DND-41 (cell line): ENCODE measurements around the gene PPP3CA.

Experiments
- ATAC-seq: fragments of 200-7000 bp; cut with Tn5 transposase; 3 replicates; pipeline ENCODE4 v1.9.1; 2021; ENCODE audit warnings: low read depth; ENCODE audit not compliant: insufficient read depth
- DNase-seq: peaks from one replicate; pipeline ENCODE4 v3.0.0-alpha.2; 2020
- H2AFZ ChIP-seq: 2 replicates; pipeline ENCODE4 v1.6.0; 2012; ENCODE audit warnings: low read depth, low read length
- H3K27ac ChIP-seq: 2 replicates; pipeline ENCODE4 v1.5.1; 2012; ENCODE audit warnings: low read length, inconsistent platforms
- H3K27me3 ChIP-seq: fragments of 200-600 bp; sonication (generic); 2 replicates; pipeline ENCODE4 v1.6.0; 2012; ENCODE audit warnings: low read length, mild to moderate bottlenecking, inconsistent platforms; ENCODE audit not compliant: insufficient read depth, poor library complexity
- H3K36me3 ChIP-seq: 2 replicates; pipeline ENCODE4 v1.5.1; 2012; ENCODE audit warnings: low read length, inconsistent platforms; ENCODE audit not compliant: insufficient read depth
- H3K4me1 ChIP-seq: 2 replicates; pipeline ENCODE4 v1.5.1; 2012; ENCODE audit warnings: mild to moderate bottlenecking, low read length; ENCODE audit not compliant: insufficient read depth
- H3K4me2 ChIP-seq: 2 replicates; pipeline ENCODE4 v1.6.0; 2012; ENCODE audit warnings: mild to moderate bottlenecking, moderate library complexity, low read length, inconsistent platforms; ENCODE audit not compliant: insufficient read depth
- H3K4me3 ChIP-seq, 2 experiments: fragments of 200-600 bp in 1 of 2; shearing (Covaris generic) in 1 of 2; 2 replicates each; pipeline ENCODE4 v1.5.1; 2012 to 2016; ENCODE audit warnings: inconsistent platforms in 2 of 2, low read length in 2 of 2, mild to moderate bottlenecking in 2 of 2, low read depth in 1 of 2, moderate library complexity in 1 of 2
- H3K79me2 ChIP-seq: 2 replicates; pipeline ENCODE4 v1.6.0; 2012; ENCODE audit warnings: low read length, inconsistent platforms; ENCODE audit not compliant: insufficient read depth
- H3K9ac ChIP-seq: 2 replicates; pipeline ENCODE4 v1.6.0; 2012; ENCODE audit warnings: low read depth, mild to moderate bottlenecking, inconsistent platforms, low read length, moderate library complexity
- H3K9me3 ChIP-seq: 2 replicates; pipeline ENCODE4 v1.5.1; 2012; ENCODE audit warnings: low read length, moderate library complexity, mild to moderate bottlenecking, inconsistent platforms; ENCODE audit not compliant: insufficient read depth, severe bottlenecking
- H4K20me1 ChIP-seq: 2 replicates; pipeline ENCODE4 v1.6.0; 2012; ENCODE audit warnings: low read length; ENCODE audit not compliant: insufficient read depth
- CTCF ChIP-seq: IDR thresholded peaks from 2 replicates; pipeline ENCODE4 v1.5.1; 2012; ENCODE audit warnings: borderline replicate concordance, low read length, moderate library complexity, mild to moderate bottlenecking; ENCODE audit not compliant: poor library complexity, severe bottlenecking; ENCODE audit errors: extremely low read depth
- EZH2 ChIP-seq: IDR thresholded peaks from 3 replicates; pipeline ENCODE4 v1.6.1; 2012; ENCODE audit warnings: borderline replicate concordance, low read depth, mild to moderate bottlenecking, moderate library complexity, low read length, inconsistent platforms; ENCODE audit not compliant: severe bottlenecking

Gene PPP3CA

GRCh38 chr4:101221294-101221693 lies 126.0 kb downstream of the PPP3CA start:
- H3K4me1 ChIP-seq: no peaks in the 10 kb centered on the region

GRCh38 chr4:101218894-101219293 lies 128.4 kb downstream of the PPP3CA start:
- peaks cover 5% of the 10 kb centered on the region; the same call in 1 of the 2 replicates for H4K20me1 ChIP-seq
- H3K4me1 ChIP-seq: no peaks in the 10 kb centered on the region
- no peak overlapping the region for H3K4me2 ChIP-seq
- H3K27me3 ChIP-seq: no peaks in the 10 kb centered on the region
- no peak overlapping the region for H2AFZ ChIP-seq
- H3K36me3 ChIP-seq: no peaks in the 10 kb centered on the region
- no peak for ATAC-seq
- no peak for DNase-seq
- no peaks in the 10 kb centered on the region for H3K9me3 ChIP-seq
- TF ChIP-seq EZH2: no peak
- no peak for TF ChIP-seq CTCF
- peaks cover 14% of the 10 kb centered on the region for H3K79me2 ChIP-seq
- H3K27ac ChIP-seq: no peak overlapping the region
- no peak overlapping the region for H3K9ac ChIP-seq
- H3K4me3 ChIP-seq: no peak overlapping the region

More at GRCh38 chr4:101221294-101221693, 126.0 kb downstream of the PPP3CA start:
- TF ChIP-seq CTCF (no peak), EZH2 (no peak)
- Histone ChIP-seq H3K79me2 (peaks cover 9% of the 10 kb centered on the region), H4K20me1 (peaks cover 5% of the 10 kb centered on the region; the same call in 1 of the 2 replicates), H3K27ac (no peak overlapping the region), H3K36me3 (no peaks in the 10 kb centered on the region), H3K27me3 (no peaks in the 10 kb centered on the region), H3K9ac (no peak overlapping the region), H3K4me3 (no peak overlapping the region), H3K9me3 (no peaks in the 10 kb centered on the region), H3K4me2 (no peak overlapping the region), H2AFZ (no peak overlapping the region)
- no peak for ATAC-seq
- no peak for DNase-seq

- H2AFZ ChIP-seq: no peak overlapping the region
- DNase-seq (no peak), ATAC-seq (no peak)
- no peak overlapping the region for H3K4me2 ChIP-seq
- peaks cover 5% of the 10 kb centered on the region; the same call in 1 of the 2 replicates for H4K20me1 ChIP-seq
- H3K36me3 ChIP-seq: no peaks in the 10 kb centered on the region
- no peak overlapping the region for H3K27ac ChIP-seq
- H3K4me3 ChIP-seq: no peak overlapping the region
- H3K9me3 ChIP-seq: no peaks in the 10 kb centered on the region
- H3K79me2 ChIP-seq: peaks cover 18% of the 10 kb centered on the region
- H3K9ac ChIP-seq: no peak overlapping the region
- H3K4me1 ChIP-seq: no peaks in the 10 kb centered on the region
- TF ChIP-seq CTCF (no peak), EZH2 (no peak)
- H3K27me3 ChIP-seq: no peaks in the 10 kb centered on the region
Measured at GRCh38 chr4:101218346-101218745, 129.0 kb downstream of the PPP3CA start.
